C4-2B (cell line): Measurements from ENCODE around the gene HEPHL1.

Experiments
- H3K27ac ChIP-seq: fragments of 450-650 bp; 2 replicates; pipeline ENCODE4 v1.5.1; 2017
- ZFX ChIP-seq: fragments of 450-650 bp; IDR thresholded peaks from 2 replicates; pipeline ENCODE4 v1.6.1; 2017
- TF ChIP-seq, protein P1 (sequence below): fragments of 450-650 bp; conservative IDR thresholded peaks from 2 replicates; pipeline ENCODE4 v1.5.1; 2017; ENCODE audit warnings: mild to moderate bottlenecking

HEPHL1 gene

DNA sequence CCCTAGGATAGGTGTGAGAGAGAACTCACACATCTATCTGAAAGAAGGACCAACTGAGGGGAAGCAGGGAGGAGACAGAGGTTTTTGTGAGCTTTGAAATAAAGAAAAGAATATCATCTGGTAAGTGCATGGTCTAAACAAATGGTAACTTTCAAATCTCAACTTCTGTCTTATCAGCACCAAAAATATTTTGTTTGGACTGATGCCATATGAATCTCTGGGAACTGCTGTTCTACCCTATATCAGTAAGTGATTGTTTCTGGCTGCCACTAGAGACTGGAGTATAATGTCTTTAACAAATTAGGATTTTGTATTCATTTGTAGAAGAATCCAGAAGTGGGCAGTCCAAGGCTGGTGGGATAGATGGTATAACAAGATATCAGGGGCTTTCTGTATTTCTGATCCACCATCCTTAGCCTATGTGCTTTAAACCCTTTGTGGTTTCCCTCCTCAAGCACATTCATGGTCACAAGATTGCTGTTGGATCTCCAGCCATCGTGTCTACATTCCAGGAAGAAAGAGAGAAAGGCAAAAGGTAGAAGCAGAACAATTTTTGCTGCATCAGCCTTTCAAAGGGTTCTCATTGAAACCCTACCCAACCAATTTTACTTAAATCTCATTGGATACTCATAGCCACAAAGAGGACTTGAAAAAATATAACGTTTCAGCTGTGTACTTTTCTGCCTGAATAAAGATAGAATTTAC, 4.7 kb downstream of the HEPHL1 start:
- no peak overlapping the region for H3K27ac ChIP-seq
- TF ChIP-seq, protein P1, sequence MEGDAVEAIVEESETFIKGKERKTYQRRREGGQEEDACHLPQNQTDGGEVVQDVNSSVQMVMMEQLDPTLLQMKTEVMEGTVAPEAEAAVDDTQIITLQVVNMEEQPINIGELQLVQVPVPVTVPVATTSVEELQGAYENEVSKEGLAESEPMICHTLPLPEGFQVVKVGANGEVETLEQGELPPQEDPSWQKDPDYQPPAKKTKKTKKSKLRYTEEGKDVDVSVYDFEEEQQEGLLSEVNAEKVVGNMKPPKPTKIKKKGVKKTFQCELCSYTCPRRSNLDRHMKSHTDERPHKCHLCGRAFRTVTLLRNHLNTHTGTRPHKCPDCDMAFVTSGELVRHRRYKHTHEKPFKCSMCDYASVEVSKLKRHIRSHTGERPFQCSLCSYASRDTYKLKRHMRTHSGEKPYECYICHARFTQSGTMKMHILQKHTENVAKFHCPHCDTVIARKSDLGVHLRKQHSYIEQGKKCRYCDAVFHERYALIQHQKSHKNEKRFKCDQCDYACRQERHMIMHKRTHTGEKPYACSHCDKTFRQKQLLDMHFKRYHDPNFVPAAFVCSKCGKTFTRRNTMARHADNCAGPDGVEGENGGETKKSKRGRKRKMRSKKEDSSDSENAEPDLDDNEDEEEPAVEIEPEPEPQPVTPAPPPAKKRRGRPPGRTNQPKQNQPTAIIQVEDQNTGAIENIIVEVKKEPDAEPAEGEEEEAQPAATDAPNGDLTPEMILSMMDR, result no peak
- TF ChIP-seq ZFX, result no peak

- H3K27ac ChIP-seq, result no peak overlapping the region
- TF ChIP-seq, protein P1, result no peak
- no peak for TF ChIP-seq ZFX
Measured at GRCh38 chr11:94027210-94027609, 6.1 kb downstream of the HEPHL1 start.

- no peak overlapping the region for H3K27ac ChIP-seq
- TF ChIP-seq, protein P1, result no peak
- no peak for TF ChIP-seq ZFX
Measured at GRCh38 chr11:94028436-94028835, 7.3 kb downstream of the HEPHL1 start.

- TF ChIP-seq, protein P1, result no peak
- TF ChIP-seq ZFX, result no peak
Measured at GRCh38 chr11:94030059-94030458, 8.9 kb downstream of the HEPHL1 start.

DNA sequence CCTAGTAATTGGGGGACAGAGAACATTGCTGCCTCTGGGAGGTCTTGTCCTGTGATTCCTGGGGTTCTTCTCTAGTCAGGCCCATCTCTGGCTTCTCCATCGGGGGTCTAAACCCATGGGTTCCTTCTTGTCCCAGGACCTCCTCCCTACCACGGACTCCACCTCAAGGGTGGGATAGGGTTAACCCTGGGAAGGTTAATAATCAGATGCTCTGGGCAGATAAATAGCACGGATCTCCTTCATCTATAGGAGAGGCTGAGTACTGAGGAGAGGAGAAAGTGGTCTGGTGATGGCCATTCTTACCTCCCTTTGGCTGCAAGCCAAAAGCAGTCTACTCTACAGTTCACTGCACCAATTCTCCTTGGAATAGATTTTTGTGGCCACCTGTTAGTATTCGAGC, 10.5 kb downstream of the HEPHL1 start:
- H3K27ac ChIP-seq, result no peak overlapping the region
- TF ChIP-seq, protein P1, result no peak
- no peak for TF ChIP-seq ZFX

More at GRCh38 chr11:94030059-94030458, 8.9 kb downstream of the HEPHL1 start:
- H3K27ac ChIP-seq, result no peak overlapping the region

DNA sequence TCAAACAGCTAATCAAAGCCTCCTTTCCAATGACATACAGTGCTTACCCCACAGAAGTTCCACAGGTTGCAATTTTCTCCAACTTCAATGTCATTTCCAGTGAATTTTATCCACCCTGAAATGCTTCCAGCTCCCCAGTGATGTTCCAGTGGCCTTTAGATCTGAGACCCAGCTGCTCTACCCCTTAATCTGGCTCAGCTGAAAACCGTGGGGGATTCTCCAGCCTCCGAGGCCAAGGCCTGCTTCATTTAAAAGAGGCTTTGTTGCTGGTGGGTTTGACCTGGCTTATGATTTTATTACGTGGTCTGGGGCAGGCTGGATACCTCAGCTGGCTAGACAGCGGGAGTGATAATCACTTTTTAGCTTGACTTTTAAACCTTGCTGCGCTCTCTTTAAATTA, 10.9 kb downstream of the HEPHL1 start:
- TF ChIP-seq ZFX, result no peak
- TF ChIP-seq, protein P1, result no peak
- H3K27ac ChIP-seq, result no peak overlapping the region

- TF ChIP-seq ZFX, result no peak
- TF ChIP-seq, protein P1, result no peak
- H3K27ac ChIP-seq, result no peak overlapping the region
Measured at GRCh38 chr11:94032725-94033124, 11.6 kb downstream of the HEPHL1 start.
